ENCODE results near the gene EXOC3.

The EXOC3 gene

DNA sequence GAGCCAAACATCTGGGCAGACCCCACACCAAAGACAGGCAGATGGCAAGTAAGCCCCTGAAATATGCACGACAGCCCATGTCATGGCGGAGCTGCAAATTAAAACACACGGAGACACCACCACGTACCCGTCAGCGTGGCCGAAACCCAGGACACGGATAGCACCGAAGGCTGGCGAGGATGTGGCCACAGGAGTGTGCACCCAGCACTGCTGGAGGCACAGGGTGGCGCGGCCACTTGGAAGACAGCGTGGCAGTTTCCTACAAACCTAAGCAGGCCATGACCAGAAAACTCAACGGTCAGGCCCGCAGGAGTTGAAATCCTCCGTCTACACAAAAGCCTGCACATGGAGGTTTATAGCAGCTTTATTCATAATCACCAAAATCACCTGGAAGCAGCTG is 68.5 kb downstream of the EXOC3 start:
- CTCF ChIA-PET: interaction anchor here (0.7 kb wide), 1 partner anchor 27 kb away, joined by 3 read pairs; no protein-coding TSS in a partner anchor
- DNase-seq (ENCODE audit: low read depth, low spot score): no peak
- POLR2A ChIA-PET: no interaction called here
- no peak overlapping the region for H3K4me3 ChIP-seq (ENCODE audit: low read depth, low read length)
- TF ChIP-seq CTCF (IDR thresholded peaks at IDR 0.05; ENCODE audit: insufficient read depth, low read length, missing control alignments): no peak

DNA sequence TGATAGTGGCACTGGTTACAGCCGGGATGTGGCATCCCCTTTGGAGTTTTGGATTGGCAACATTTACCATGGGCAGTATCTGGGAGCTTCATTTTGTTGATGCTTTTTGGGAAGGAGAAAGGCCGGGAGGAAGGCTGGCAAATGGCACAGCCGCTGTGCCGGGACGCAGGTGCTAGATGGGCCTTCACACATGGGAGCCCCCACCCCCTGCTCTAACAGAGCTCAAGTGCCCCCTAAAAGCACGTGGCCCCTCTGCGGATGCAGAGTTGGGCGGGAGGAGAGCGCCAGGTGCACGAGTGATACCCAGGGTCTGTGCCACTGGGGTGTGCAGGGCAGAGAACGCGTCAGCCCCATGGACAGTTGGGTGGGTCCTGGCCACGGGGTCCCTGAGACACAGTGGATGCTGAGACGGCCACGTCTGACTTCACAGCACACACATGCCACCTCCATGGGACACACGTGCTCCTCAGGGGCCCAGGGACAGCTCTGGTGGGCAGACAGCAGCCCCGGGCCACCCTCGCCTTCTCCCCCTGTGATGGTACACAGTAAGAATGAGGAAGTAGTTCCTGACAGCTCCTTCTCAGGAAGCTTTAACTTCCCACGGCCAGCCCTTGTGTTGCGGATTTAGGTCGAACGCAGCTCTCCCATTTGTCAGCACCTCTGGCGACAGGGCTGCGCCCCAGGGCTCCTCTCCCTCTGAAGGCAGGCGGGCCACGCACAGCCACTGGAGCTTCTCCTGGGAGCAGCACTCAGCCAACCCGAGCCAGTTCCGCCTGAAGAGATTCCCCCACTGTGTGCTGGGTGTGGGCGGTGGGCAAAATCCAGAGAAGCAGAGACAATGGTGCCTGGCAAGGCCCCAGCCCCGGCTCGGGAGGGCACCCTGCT is 70.5 kb downstream of the EXOC3 start:
- no peak for DNase-seq (ENCODE audit: low read depth, low spot score)
- ChIA-PET POLR2A (no interaction called here), CTCF (no interaction called here)
- H3K4me3 ChIP-seq (ENCODE audit: low read depth, low read length): no peak overlapping the region
- no peak for TF ChIP-seq CTCF (IDR thresholded peaks at IDR 0.05; ENCODE audit: insufficient read depth, low read length, missing control alignments)

GRCh38 chr5:514101-514485 is 71.1 kb downstream of the EXOC3 start:
- DNase-seq (ENCODE audit: low read depth, low spot score): no peak
- CTCF ChIA-PET: no interaction called here
- POLR2A ChIA-PET: no interaction called here
- no peak overlapping the region for H3K4me3 ChIP-seq (ENCODE audit: low read depth, low read length)
- no peak for TF ChIP-seq CTCF (IDR thresholded peaks at IDR 0.05; ENCODE audit: insufficient read depth, low read length, missing control alignments)

DNA sequence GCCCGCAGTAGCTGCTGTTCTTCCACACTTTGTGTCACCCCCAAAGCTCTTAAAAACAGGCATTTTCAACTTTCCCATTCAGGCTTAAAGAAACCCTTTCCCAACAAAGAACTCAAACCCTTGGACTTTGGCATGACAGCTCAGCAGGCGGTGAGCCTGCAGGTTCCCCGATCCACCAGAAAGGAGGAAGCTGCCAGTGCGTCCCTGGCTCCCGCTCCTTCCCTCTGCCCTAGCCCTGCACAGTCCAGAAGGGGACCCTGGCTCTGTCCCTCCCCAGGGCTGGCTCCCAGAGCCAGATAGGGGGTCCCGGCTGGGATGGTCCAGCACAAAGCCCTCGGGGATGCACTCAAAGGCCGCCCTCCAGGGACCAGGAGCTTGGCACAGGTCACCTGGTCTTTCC is 71.7 kb downstream of the EXOC3 start:
- CTCF ChIA-PET: no interaction called here
- no peak for DNase-seq (ENCODE audit: low read depth, low spot score)
- no peak overlapping the region for H3K4me3 ChIP-seq (ENCODE audit: low read depth, low read length)
- no peak for TF ChIP-seq CTCF (IDR thresholded peaks at IDR 0.05; ENCODE audit: insufficient read depth, low read length, missing control alignments)
- POLR2A ChIA-PET: no interaction called here

- ChIA-PET POLR2A (no interaction called here), CTCF (no interaction called here)
- DNase-seq (ENCODE audit: low read depth, low spot score): no peak
- no peak overlapping the region for H3K4me3 ChIP-seq (ENCODE audit: low read depth, low read length)
- TF ChIP-seq CTCF (IDR thresholded peaks at IDR 0.05; ENCODE audit: insufficient read depth, low read length, missing control alignments): no peak
These were observed 72.4 kb downstream of the EXOC3 start for GRCh38 chr5:515273-515836.

GRCh38 chr5:516338-516925 is 73.5 kb downstream of the EXOC3 start:
- TF ChIP-seq CTCF (IDR thresholded peaks at IDR 0.05; ENCODE audit: insufficient read depth, low read length, missing control alignments): no peak
- no peak for DNase-seq (ENCODE audit: low read depth, low spot score)
- H3K4me3 ChIP-seq (ENCODE audit: low read depth, low read length): no peak overlapping the region
- ChIA-PET POLR2A (no interaction called here), CTCF (no interaction called here)

Measured in AG04449 (cell line).